COR-L47 (cell line): ENCODE results near the gene FOXO1.
A peak's percentile ranks its signal among the peaks of the same experiment; 100 is the strongest.
"Not testable (repeated sequence)": the region's sequence is repeated elsewhere in the genome, so short reads cannot be mapped to it uniquely, and the experiment has no call there.

ENCODE experiments used
- DNase-seq: peaks from one replicate; lab custom pipeline; 2025; lab: John Stamatoyannopoulos, UW

Gene FOXO1

GRCh38 chr13:40666045-40666932 lies at the start of gene FOXO1:
Gene FOXO1, minus strand, starts transcription at chr13:40666641. Its CDS starts 429 bp downstream, at chr13:40666212.
- DNase-seq: peak; percentile 67

- not testable (repeated sequence) for DNase-seq
Measured at GRCh38 chr13:40714433-40714832, 48.0 kb upstream of the FOXO1 start.

- no peak for DNase-seq
Measured at GRCh38 chr13:40706439-40706838, 40.0 kb upstream of the FOXO1 start.

- DNase-seq: no peak
Measured at GRCh38 chr13:40697711-40698110, 31.3 kb upstream of the FOXO1 start.

- DNase-seq: no peak
Measured at GRCh38 chr13:40694426-40694825, 28.0 kb upstream of the FOXO1 start.

- DNase-seq: no peak
Measured at GRCh38 chr13:40692946-40693345, 26.5 kb upstream of the FOXO1 start.

GRCh38 chr13:40688781-40689180 lies 22.3 kb upstream of the FOXO1 start:
- DNase-seq: no peak

GRCh38 chr13:40682449-40683240 lies 16.2 kb upstream of the FOXO1 start:
- DNase-seq: no peak

GRCh38 chr13:40681341-40682146 lies 15.1 kb upstream of the FOXO1 start:
- no peak for DNase-seq

- DNase-seq: no peak
Measured at GRCh38 chr13:40680659-40681323, 14.3 kb upstream of the FOXO1 start.

- DNase-seq: no peak
Measured at GRCh38 chr13:40679480-40679985, 13.1 kb upstream of the FOXO1 start.

- DNase-seq: no peak
Measured at GRCh38 chr13:40677064-40677463, 10.6 kb upstream of the FOXO1 start.

- DNase-seq: no peak
Measured at GRCh38 chr13:40676007-40676406, 9.6 kb upstream of the FOXO1 start.

- DNase-seq: no peak
Measured at GRCh38 chr13:40673414-40673813, 7.0 kb upstream of the FOXO1 start.

- no peak for DNase-seq
Measured at GRCh38 chr13:40672765-40673397, 6.4 kb upstream of the FOXO1 start.

GRCh38 chr13:40671956-40672764 lies 5.7 kb upstream of the FOXO1 start:
- peak; percentile 17 for DNase-seq

GRCh38 chr13:40670307-40670706 lies 3.9 kb upstream of the FOXO1 start:
- no peak for DNase-seq

- no peak for DNase-seq
Measured at GRCh38 chr13:40668335-40668734, 1.9 kb upstream of the FOXO1 start.

- DNase-seq: no peak
Measured at GRCh38 chr13:40667622-40667978, 1.2 kb upstream of the FOXO1 start.
